BLaER1 (cell line): Measurements from ENCODE around the gene MAP2K7.

Experiments
- H3K27ac ChIP-seq: shearing (Covaris generic); formaldehyde crosslinking; 2 replicates; pipeline ENCODE4 v1.8.1; 2022
- H3K27me3 ChIP-seq: shearing (Covaris generic); formaldehyde crosslinking; 2 replicates; pipeline ENCODE4 v1.8.1; 2022
- H3K36me3 ChIP-seq: shearing (Covaris generic); formaldehyde crosslinking; 2 replicates; pipeline ENCODE4 v1.8.1; 2022
- H3K4me1 ChIP-seq: shearing (Covaris generic); formaldehyde crosslinking; 2 replicates; pipeline ENCODE4 v1.8.1; 2022
- H3K4me2 ChIP-seq: shearing (Covaris generic); formaldehyde crosslinking; 2 replicates; pipeline ENCODE4 v1.8.1; 2022
- H3K4me3 ChIP-seq: shearing (Covaris generic); formaldehyde crosslinking; 2 replicates; pipeline ENCODE4 v1.8.1; 2022
- H3K9ac ChIP-seq: shearing (Covaris generic); formaldehyde crosslinking; 2 replicates; pipeline ENCODE4 v1.8.1; 2022
- H3K9me3 ChIP-seq: shearing (Covaris generic); formaldehyde crosslinking; 2 replicates; pipeline ENCODE4 v1.8.1; 2022
- H4K20me1 ChIP-seq: shearing (Covaris generic); formaldehyde crosslinking; 2 replicates; pipeline ENCODE4 v1.8.1; 2022
- Cebpa-rat ChIP-seq: shearing (Covaris generic); IDR thresholded peaks from 2 replicates; pipeline ENCODE4 v1.8.1; 2022

MAP2K7 gene

DNA sequence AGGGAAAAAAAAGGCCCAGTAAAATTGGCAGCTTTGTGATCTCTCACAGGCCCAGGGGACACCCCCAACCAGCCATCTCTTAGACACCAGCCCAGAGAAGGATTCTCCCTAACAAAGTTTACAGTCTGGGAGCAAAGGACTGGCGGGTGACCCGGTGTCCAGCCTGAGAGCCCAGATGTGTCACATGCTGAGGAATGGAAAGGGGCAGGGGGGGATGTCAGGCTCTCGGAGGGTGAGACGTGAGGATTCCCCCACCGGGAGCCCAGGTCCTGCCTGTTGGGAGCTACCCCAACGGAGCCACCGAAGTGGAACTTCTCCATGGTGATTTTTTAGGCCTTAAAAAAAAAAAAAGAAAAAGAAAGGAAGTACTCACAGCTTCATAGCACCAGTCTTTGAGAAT is 27.1 kb downstream of the MAP2K7 start:
- Histone ChIP-seq H3K36me3 (peaks cover 67% of the 10 kb centered on the region), H3K27ac (peak overlapping the region; percentile 59; the same call in 1 of the 2 replicates), H3K27me3 (no peaks in the 10 kb centered on the region), H3K9me3 (no peaks in the 10 kb centered on the region), H3K4me3 (no peak overlapping the region), H4K20me1 (peaks cover 84% of the 10 kb centered on the region), H3K9ac (peak overlapping the region; percentile 49; the same call in 1 of the 2 replicates), H3K4me1 (peaks cover 36% of the 10 kb centered on the region), H3K4me2 (peak overlapping the region; percentile 49)
- TF ChIP-seq Cebpa-rat: no peak

DNA sequence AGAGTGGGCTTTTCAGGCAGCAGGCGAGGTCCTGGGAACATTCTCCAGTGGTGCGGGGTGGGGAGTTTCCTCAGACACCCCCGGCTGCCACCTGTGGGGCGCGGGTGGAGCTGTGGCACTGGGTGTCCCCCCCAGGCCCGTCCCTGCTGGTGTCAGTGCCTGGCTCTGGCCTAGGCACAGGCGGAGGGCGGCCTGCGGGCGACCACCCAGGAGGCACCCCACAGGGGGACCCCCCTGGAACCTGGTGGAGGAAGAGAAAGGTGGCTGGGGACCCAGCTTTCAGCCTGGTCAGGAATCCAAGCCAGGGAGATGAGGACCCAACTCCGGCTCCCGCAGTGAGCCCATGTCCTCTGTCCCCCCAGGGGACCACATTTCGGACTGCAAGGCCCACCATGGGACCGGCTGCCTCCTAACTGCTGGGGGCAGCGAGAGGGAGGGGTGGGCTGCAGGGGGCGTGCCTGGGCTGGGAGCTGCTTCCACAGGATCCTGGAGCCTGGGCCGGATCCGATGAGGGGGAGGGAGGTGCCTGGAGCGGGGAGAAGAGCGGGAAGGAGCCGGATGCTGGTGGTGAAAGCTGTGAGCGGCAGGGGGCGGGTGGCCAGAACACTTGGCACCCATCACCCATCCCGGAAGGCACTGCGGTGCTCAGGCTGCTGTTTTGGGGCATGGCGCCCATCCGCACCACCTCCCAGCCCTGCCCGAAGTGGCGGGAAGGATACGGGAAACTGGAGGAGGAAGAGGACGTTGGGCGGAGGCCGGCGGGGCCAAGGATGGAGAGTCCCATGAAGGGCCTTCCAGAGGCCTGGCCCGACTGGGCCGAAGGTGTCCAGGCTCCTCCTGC is 27.8 kb downstream of the MAP2K7 start:
- Histone ChIP-seq H3K27me3 (no peaks in the 10 kb centered on the region), H3K9me3 (no peaks in the 10 kb centered on the region), H3K4me1 (peaks cover 32% of the 10 kb centered on the region), H3K36me3 (peaks cover 73% of the 10 kb centered on the region), H4K20me1 (peaks cover 87% of the 10 kb centered on the region), H3K4me3 (no peak overlapping the region), H3K4me2 (peak overlapping the region; percentile 49), H3K9ac (peak overlapping the region; percentile 49; the same call in 1 of the 2 replicates), H3K27ac (peak overlapping the region; percentile 59; the same call in 1 of the 2 replicates)
- TF ChIP-seq Cebpa-rat: no peak

DNA sequence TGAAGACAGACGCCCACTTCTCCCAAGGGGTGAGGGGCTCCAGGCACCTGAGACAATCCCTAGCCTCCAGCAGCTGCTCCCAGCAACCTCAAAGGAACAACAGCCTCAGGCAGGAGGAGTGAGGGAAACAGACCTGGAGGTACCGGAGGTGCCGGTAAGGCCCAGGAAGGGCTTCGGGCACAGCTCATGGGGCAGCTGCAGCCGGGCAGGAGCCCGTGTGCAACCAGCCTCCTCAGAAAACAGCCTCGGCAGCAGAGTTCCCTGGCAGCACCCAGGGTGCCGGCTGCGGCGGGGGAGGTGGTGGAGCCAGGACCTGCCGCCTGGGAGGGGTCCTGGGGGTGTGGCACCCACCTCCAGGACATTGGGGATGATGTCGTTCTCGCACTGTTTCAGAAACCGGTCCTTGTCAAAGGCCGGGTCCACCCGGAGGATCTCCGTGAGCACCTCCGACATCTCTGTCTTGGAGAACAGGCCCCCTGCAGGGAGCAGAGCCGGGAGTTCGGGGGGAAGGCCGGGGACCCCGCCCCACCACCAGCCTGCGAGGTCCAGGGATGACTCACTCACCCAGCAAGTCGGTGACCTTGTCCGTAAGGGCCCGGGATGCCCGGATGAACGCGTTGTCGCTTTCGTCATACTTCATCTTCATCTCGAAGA is 28.7 kb downstream of the MAP2K7 start:
- Histone ChIP-seq H4K20me1 (peaks cover 89% of the 10 kb centered on the region), H3K27ac (no peak overlapping the region), H3K4me2 (no peak overlapping the region), H3K9ac (no peak overlapping the region), H3K9me3 (no peaks in the 10 kb centered on the region), H3K4me1 (peaks cover 30% of the 10 kb centered on the region), H3K36me3 (peaks cover 77% of the 10 kb centered on the region), H3K27me3 (no peaks in the 10 kb centered on the region), H3K4me3 (no peak overlapping the region)
- no peak for TF ChIP-seq Cebpa-rat

GRCh38 chr19:7932930-7933300 is 29.2 kb downstream of the MAP2K7 start:
- Histone ChIP-seq H3K36me3 (peaks cover 82% of the 10 kb centered on the region), H3K9ac (no peak overlapping the region), H3K9me3 (no peaks in the 10 kb centered on the region), H3K27ac (no peak overlapping the region), H3K4me2 (no peak overlapping the region), H3K4me1 (peaks cover 30% of the 10 kb centered on the region), H3K4me3 (no peak overlapping the region), H3K27me3 (no peaks in the 10 kb centered on the region), H4K20me1 (peaks cover 89% of the 10 kb centered on the region)
- TF ChIP-seq Cebpa-rat: no peak

- peaks cover 88% of the 10 kb centered on the region for H4K20me1 ChIP-seq
These were observed 29.7 kb downstream of the MAP2K7 start for GRCh38 chr19:7933411-7933810.

GRCh38 chr19:7933828-7934725 is 30.4 kb downstream of the MAP2K7 start:
- H3K27me3 ChIP-seq: no peaks in the 10 kb centered on the region
- no peaks in the 10 kb centered on the region for H3K9me3 ChIP-seq
- H3K27ac ChIP-seq: no peak overlapping the region
- H3K4me3 ChIP-seq: no peak overlapping the region
- no peak for TF ChIP-seq Cebpa-rat
- peaks cover 88% of the 10 kb centered on the region for H4K20me1 ChIP-seq
- H3K4me2 ChIP-seq: no peak overlapping the region
- peaks cover 28% of the 10 kb centered on the region for H3K4me1 ChIP-seq
- peaks cover 92% of the 10 kb centered on the region for H3K36me3 ChIP-seq
- H3K9ac ChIP-seq: no peak overlapping the region

More at GRCh38 chr19:7933411-7933810, 29.7 kb downstream of the MAP2K7 start:
- Histone ChIP-seq H3K9me3 (no peaks in the 10 kb centered on the region), H3K27ac (no peak overlapping the region), H3K4me2 (no peak overlapping the region), H3K27me3 (no peaks in the 10 kb centered on the region), H3K4me1 (peaks cover 30% of the 10 kb centered on the region), H3K36me3 (peaks cover 87% of the 10 kb centered on the region), H3K9ac (no peak overlapping the region), H3K4me3 (no peak overlapping the region)
- TF ChIP-seq Cebpa-rat: no peak

DNA sequence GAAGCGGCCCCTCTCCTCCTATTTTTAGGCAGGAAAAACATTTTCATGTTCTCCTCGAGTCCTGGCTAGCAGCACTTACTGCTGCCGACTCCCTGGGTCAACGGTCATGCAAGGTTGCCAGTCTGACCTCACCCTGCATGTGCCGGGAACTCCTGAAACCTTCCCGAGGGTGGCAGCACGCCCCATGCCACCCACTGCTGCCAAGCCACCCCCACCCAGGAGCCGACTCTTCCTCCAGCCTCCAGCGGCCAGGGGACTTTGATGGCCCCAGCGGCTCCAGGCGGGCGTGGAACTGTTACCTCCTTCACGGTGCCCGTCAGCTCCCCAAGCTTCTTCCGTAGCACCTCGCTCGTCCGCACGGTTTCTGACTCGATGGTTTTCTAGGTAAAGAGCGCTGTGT is 31.1 kb downstream of the MAP2K7 start:
- H3K36me3 ChIP-seq: peaks cover 98% of the 10 kb centered on the region
- H3K27ac ChIP-seq: no peak overlapping the region
- no peak overlapping the region for H3K9ac ChIP-seq
- H4K20me1 ChIP-seq: peaks cover 89% of the 10 kb centered on the region
- no peaks in the 10 kb centered on the region for H3K9me3 ChIP-seq
- H3K4me3 ChIP-seq: no peak overlapping the region
- no peak for TF ChIP-seq Cebpa-rat
- H3K27me3 ChIP-seq: no peaks in the 10 kb centered on the region
- peaks cover 21% of the 10 kb centered on the region for H3K4me1 ChIP-seq
- H3K4me2 ChIP-seq: no peak overlapping the region

- no peak overlapping the region for H3K27ac ChIP-seq
- 0 out of 2 replicates have a peak overlapping the region, but pooled peaks have one; percentile 24 for H3K9ac ChIP-seq
- H4K20me1 ChIP-seq: peaks cover 59% of the 10 kb centered on the region
- H3K4me2 ChIP-seq: no peak overlapping the region
- no peaks in the 10 kb centered on the region for H3K9me3 ChIP-seq
- H3K4me3 ChIP-seq: no peak overlapping the region
- TF ChIP-seq Cebpa-rat: no peak
- H3K27me3 ChIP-seq: no peaks in the 10 kb centered on the region
- H3K4me1 ChIP-seq: peaks cover 26% of the 10 kb centered on the region
- H3K36me3 ChIP-seq: peaks cover 63% of the 10 kb centered on the region
These were observed 37.2 kb downstream of the MAP2K7 start for GRCh38 chr19:7940841-7941240.

DNA sequence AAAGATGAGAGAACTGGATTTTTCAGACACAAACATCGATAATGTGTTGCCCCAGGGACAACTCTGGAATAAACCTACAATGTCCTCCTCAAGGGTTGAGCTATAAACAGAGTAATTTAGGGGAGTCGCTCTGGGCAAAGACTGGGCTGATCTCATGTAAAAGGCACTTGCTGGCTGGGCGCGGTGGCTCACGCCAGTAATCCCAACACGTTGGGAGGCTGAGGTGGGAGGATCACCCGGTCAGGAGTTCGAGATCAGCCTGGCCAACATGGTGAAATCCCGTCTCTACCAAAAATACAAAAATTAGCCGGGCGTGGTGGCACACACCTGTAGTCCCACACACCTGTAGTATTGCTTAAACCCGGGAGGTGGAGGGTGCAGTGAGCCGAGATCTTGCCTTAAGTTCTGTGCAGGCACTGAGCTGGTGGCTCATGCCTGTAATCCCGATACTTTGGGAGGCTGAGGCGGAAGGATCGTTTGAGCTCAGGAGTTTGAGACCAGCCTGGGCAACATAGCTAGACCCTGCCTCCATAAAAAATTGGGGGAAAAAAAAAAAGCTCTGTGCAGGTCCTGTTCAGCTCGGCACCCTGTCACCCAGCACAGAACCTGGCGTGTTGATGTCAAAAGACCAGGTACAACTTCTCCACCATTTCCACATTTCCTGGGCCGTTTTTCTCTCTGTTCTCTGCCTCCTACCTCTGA is 38.4 kb downstream of the MAP2K7 start:
- peak overlapping the region; percentile 97; the same call in 1 of the 2 replicates for H3K4me3 ChIP-seq
- H3K9me3 ChIP-seq: no peaks in the 10 kb centered on the region
- peaks cover 51% of the 10 kb centered on the region for H3K36me3 ChIP-seq
- peaks cover 26% of the 10 kb centered on the region for H3K4me1 ChIP-seq
- no peaks in the 10 kb centered on the region for H3K27me3 ChIP-seq
- peaks cover 47% of the 10 kb centered on the region for H4K20me1 ChIP-seq
- TF ChIP-seq Cebpa-rat: no peak
- H3K4me2 ChIP-seq: peak overlapping the region; percentile 88
- H3K27ac ChIP-seq: no peak overlapping the region; the same call in 1 of the 2 replicates
- H3K9ac ChIP-seq: peak overlapping the region; percentile 99; the same call in 1 of the 2 replicates
